Kidney (tissue), 14 donors: Measurements from ENCODE around the gene RPN1. TPM values are rescaled to one million over a fixed set of nuclear protein-coding genes. Genes with fewer than 3 reads are reported as not detected.
"Not testable (repeated sequence)": the region's sequence is repeated elsewhere in the genome, so short reads cannot be mapped to it uniquely, and the experiment has no call there.

Source experiments
- DNase-seq, 5 donors: peaks; one replicate each; pipeline ENCODE4 v3.0.0-alpha.2; 2013 to 2020
- FAIRE-seq: peaks from 2 replicates; lab custom pipeline; 2012; peaks lifted over from hg19 to GRCh38; lab: Jason Lieb, UNC
- H3K27ac ChIP-seq, 2 donors: one replicate each; pipeline ENCODE4 v1.7.0; 2013; ENCODE audit warnings: low read depth in 2 of 2, low read length in 2 of 2, inconsistent platforms in 1 of 2
- H3K27me3 ChIP-seq: one replicate; pipeline ENCODE4 v1.7.1; 2013; ENCODE audit warnings: low read length, inconsistent platforms; ENCODE audit not compliant: control insufficient read depth, insufficient read depth
- H3K36me3 ChIP-seq, 3 donors: one replicate each; pipeline versions ENCODE4 v1.7.0 to v1.7.1; 2013; ENCODE audit warnings: low read length in 3 of 3, control low read depth in 1 of 3, inconsistent platforms in 1 of 3; ENCODE audit not compliant: insufficient read depth in 3 of 3, control insufficient read depth in 2 of 3
- H3K4me1 ChIP-seq, 3 donors: one replicate each; pipeline versions ENCODE4 v1.7.0 to v1.7.1; 2013; ENCODE audit warnings: low read length in 3 of 3, inconsistent platforms in 1 of 3, low read depth in 1 of 3; ENCODE audit not compliant: control insufficient read depth in 2 of 3, insufficient read depth in 2 of 3
- H3K4me3 ChIP-seq, 3 donors: one replicate each; pipeline versions ENCODE4 v1.7.0 to v1.8.1; 2013; ENCODE audit warnings: low read length in 3 of 3, control low read depth in 1 of 3, inconsistent platforms in 1 of 3
- H3K9ac ChIP-seq, 3 donors: one replicate each; pipeline versions ENCODE4 v1.7.0 to v1.7.1; 2013; ENCODE audit warnings: low read length in 3 of 3, control low read depth in 1 of 3, inconsistent platforms in 1 of 3
- H3K9me3 ChIP-seq, 3 donors: one replicate each; pipeline versions ENCODE4 v1.7.0 to v1.7.1; 2013; ENCODE audit warnings: low read length in 3 of 3, control low read depth in 1 of 3, inconsistent platforms in 1 of 3; ENCODE audit not compliant: control insufficient read depth in 2 of 3, insufficient read depth in 1 of 3
- CTCF ChIP-seq: IDR thresholded peaks from 3 replicates; pipeline ENCODE4 v1.5.1; 2012; ENCODE audit warnings: mild to moderate bottlenecking, moderate library complexity, borderline replicate concordance; ENCODE audit not compliant: insufficient read depth; ENCODE audit errors: extremely low read depth
- intact Hi-C: fragments of 100-400 bp; cut with DNase I; formaldehyde crosslinking; loops from one replicate; pipeline ENCODE4 v1.11.1; 2022
- polyA plus RNA-seq: library from polyadenylated mRNA; stranded (reverse); fragments of 350-450 nt; fragmentation: Illumina TruSeq; extraction: RNeasy Lipid Tissue Mini Kit (QIAGEN cat#74804); gene quantifications from one replicate; pipeline ENCODE4 v1.2.3, GENCODE V29; 2014; ENCODE audit warnings: low read depth, low replicate concordance; ENCODE audit not compliant: insufficient read depth
- total RNA-seq: library from RNA; stranded (reverse); fragmentation: NEBNext Ultra II Directional; extraction: Animal tissue kit (Norgen Biotek cat#: 25700); gene quantifications from one replicate; pipeline ENCODE4 v1.2.1, GENCODE V29; 2021
- donor health status: control.
- donor health status: control.
- donor health status: control.
- donor health status: control.
- donor health status: control.
- donor health status: DM: yes; HTN: yes; CAD: no.
- donor health status: Normal renal cell carcinoma (clear cell type).

RPN1 gene
- total and polyA plus RNA-seq, 2 donors from 2014 or later, result 192 to 234 TPM

- peak; percentile 98 to 100 (median 99) for DNase-seq
- Histone ChIP-seq H3K9ac (peak overlapping the region; percentile 85 to 98 (median 94)), H3K27me3 (no peaks in the 10 kb centered on the region), H3K27ac (peak overlapping the region; percentile 97 to 98), H3K4me1 (peaks cover 0 to 2% (median 0%) of the 10 kb centered on the region in 3 donors), H3K36me3 (no peaks in the 10 kb centered on the region), H3K9me3 (no peaks in the 10 kb centered on the region), H3K4me3 (peak overlapping the region; percentile 88 to 98 (median 96))
- no peak for FAIRE-seq
- intact Hi-C loops, result no loop called here
- peak; percentile 97 for TF ChIP-seq CTCF
Measured at GRCh38 chr3:128680603-128681368, 30.2 kb upstream of the RPN1 start.

GRCh38 chr3:128679338-128679737, 28.7 kb upstream of the RPN1 start:
- FAIRE-seq (no peak), DNase-seq (no peak)
- intact Hi-C loops, result no loop called here
- no peaks in the 10 kb centered on the region for H3K9me3 ChIP-seq
- H3K9ac ChIP-seq, result no peak overlapping the region
- no peaks in the 10 kb centered on the region for H3K27me3 ChIP-seq
- H3K4me1 ChIP-seq, result peaks cover 0 to 2% (median 0%) of the 10 kb centered on the region in 3 donors
- no peaks in the 10 kb centered on the region for H3K36me3 ChIP-seq
- no peak overlapping the region for H3K4me3 ChIP-seq
- TF ChIP-seq CTCF, result no peak
- H3K27ac ChIP-seq, result no peak overlapping the region

- H3K4me3 ChIP-seq, intact Hi-C loops, H3K4me1 ChIP-seq, H3K27ac ChIP-seq, FAIRE-seq, H3K27me3 ChIP-seq, DNase-seq, H3K36me3 ChIP-seq, H3K9me3 ChIP-seq, H3K9ac ChIP-seq: not testable (repeated sequence)
Measured at GRCh38 chr3:128675802-128676201, 25.2 kb upstream of the RPN1 start.

- H3K9me3 ChIP-seq, result no peaks in the 10 kb centered on the region
- no peak overlapping the region for H3K9ac ChIP-seq
- DNase-seq, result no peak
- no peak for TF ChIP-seq CTCF
- no peaks in the 10 kb centered on the region for H3K27me3 ChIP-seq
- no peaks in the 10 kb centered on the region for H3K4me1 ChIP-seq
- no peaks in the 10 kb centered on the region for H3K36me3 ChIP-seq
- no peak overlapping the region for H3K4me3 ChIP-seq
- H3K27ac ChIP-seq, result no peak overlapping the region
- intact Hi-C loops, result no loop called here
- no peak for FAIRE-seq
Measured at GRCh38 chr3:128674161-128674784, 23.7 kb upstream of the RPN1 start.
